Measurements from ENCODE around the gene PHAF1. TPM values are rescaled to one million over a fixed set of nuclear protein-coding genes. Genes with fewer than 3 reads are reported as not detected.
A peak's percentile ranks its signal among the peaks of the same experiment; 100 is the strongest.

The PHAF1 gene
- total and polyA plus RNA-seq, 2 of the 13 experiments (the other 11 are each of a cell fraction or from before 2014, with no cell fraction given) = 48.3 to 174 TPM

- Histone ChIP-seq H3K4me1 (ENCODE audit: insufficient read depth, low read length) (peaks cover 51% of the 10 kb centered on the region), H3K9ac (ENCODE audit: insufficient read depth, low read depth, low read length) (peak overlapping the region; percentile 46; the same call in 1 of the 2 replicates), H3K27me3 (ENCODE audit: control insufficient read depth in 1 of 2, insufficient read depth in 2 of 2, low read length in 2 of 2) (peaks cover 7 to 17% of the 10 kb centered on the region in 2 experiments)
Observed at GRCh38 chr16:67161595-67162058, 51.9 kb downstream of the PHAF1 start.

More at GRCh38 chr16:67161595-67162058, 51.9 kb downstream of the PHAF1 start:
- 91% methylated on average over 22 of the region's 25 CpGs for WGBS (ENCODE audit: low lambda C conversion rate)
- H3K36me3 ChIP-seq (replicated peaks in 1 of 2; ENCODE audit: control insufficient read depth in 1 of 2, insufficient read depth in 2 of 2, low read length in 2 of 2) = no peaks in the 10 kb centered on the region
- H3K79me2 ChIP-seq (ENCODE audit: insufficient read depth, low read length) = no peaks in the 10 kb centered on the region
- peak overlapping the region in 1 of 3 experiments; percentile 93; a peak in 1 of 6 replicates for H3K4me3 ChIP-seq (replicated peaks in 1 of 3; ENCODE audit: insufficient read depth in 1 of 3, low read depth in 2 of 3, low read length in 3 of 3)
- POLR2A ChIA-PET = interaction anchor here (1.5 to 5.7 kb wide), 4 partner anchors 8 to 182 kb away, joined by 3 to 54 read pairs (median 14); partner anchors contain the start of genes B3GNT9 and NOL3
- intact Hi-C loops (cut with micrococcal nuclease; ENCODE audit: unreplicated experiment) (no loop called here), in situ Hi-C loops (cut with HindIII; ENCODE audit: extremely low pct_ligation_motif_present, low pct_unique_long_range_greater_than_20kb) (no loop called here)
- ATAC-seq = no peak
- no TSS peak for BruUV-seq (replicated peaks)
- H4K20me1 ChIP-seq (ENCODE audit: insufficient read depth, low read length) = no peaks in the 10 kb centered on the region
- TF ChIP-seq, protein P1, sequence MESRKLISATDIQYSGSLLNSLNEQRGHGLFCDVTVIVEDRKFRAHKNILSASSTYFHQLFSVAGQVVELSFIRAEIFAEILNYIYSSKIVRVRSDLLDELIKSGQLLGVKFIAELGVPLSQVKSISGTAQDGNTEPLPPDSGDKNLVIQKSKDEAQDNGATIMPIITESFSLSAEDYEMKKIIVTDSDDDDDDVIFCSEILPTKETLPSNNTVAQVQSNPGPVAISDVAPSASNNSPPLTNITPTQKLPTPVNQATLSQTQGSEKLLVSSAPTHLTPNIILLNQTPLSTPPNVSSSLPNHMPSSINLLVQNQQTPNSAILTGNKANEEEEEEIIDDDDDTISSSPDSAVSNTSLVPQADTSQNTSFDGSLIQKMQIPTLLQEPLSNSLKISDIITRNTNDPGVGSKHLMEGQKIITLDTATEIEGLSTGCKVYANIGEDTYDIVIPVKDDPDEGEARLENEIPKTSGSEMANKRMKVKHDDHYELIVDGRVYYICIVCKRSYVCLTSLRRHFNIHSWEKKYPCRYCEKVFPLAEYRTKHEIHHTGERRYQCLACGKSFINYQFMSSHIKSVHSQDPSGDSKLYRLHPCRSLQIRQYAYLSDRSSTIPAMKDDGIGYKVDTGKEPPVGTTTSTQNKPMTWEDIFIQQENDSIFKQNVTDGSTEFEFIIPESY (CRISPR knock-in tag; IDR thresholded peaks at IDR 0.05) = peak; percentile 64; the same call in 1 of the 2 replicates
- no peak for TF ChIP-seq NFE2L1 (CRISPR knock-in tag; IDR thresholded peaks at IDR 0.05; ENCODE audit: borderline replicate concordance)
- TF ChIP-seq KDM5B (CRISPR knock-in tag; IDR thresholded peaks at IDR 0.05; ENCODE audit: borderline replicate concordance) = 0 out of 2 replicates have a peak, but pooled peaks have one; percentile 8
- 0 out of 2 replicates have a peak, but pooled peaks have one; percentile 29 for TF ChIP-seq CAMTA2 (CRISPR knock-in tag; IDR thresholded peaks at IDR 0.05; ENCODE audit: borderline replicate concordance)
- TF ChIP-seq ELF3 (CRISPR knock-in tag; IDR thresholded peaks at IDR 0.05) = no peak
- TF ChIP-seq, protein P2, sequence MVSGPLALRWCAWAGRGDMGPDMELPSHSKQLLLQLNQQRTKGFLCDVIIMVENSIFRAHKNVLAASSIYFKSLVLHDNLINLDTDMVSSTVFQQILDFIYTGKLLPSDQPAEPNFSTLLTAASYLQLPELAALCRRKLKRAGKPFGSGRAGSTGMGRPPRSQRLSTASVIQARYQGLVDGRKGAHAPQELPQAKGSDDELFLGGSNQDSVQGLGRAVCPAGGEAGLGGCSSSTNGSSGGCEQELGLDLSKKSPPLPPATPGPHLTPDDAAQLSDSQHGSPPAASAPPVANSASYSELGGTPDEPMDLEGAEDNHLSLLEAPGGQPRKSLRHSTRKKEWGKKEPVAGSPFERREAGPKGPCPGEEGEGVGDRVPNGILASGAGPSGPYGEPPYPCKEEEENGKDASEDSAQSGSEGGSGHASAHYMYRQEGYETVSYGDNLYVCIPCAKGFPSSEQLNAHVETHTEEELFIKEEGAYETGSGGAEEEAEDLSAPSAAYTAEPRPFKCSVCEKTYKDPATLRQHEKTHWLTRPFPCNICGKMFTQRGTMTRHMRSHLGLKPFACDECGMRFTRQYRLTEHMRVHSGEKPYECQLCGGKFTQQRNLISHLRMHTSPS (CRISPR knock-in tag; IDR thresholded peaks at IDR 0.05; ENCODE audit: low read depth) = no peak
- no peak for TF ChIP-seq ZSCAN9 (CRISPR knock-in tag; IDR thresholded peaks at IDR 0.05; ENCODE audit: borderline replicate concordance)
- no peak overlapping the region for H2AFZ ChIP-seq (ENCODE audit: low read length)
- no peak for FAIRE-seq
- H3K4me2 ChIP-seq (ENCODE audit: low read depth, low read length) = peak overlapping the region; percentile 94
- no peak overlapping the region for H3K27ac ChIP-seq (ENCODE audit: extremely low read length, insufficient read depth, low read length)
- no peaks in the 10 kb centered on the region for H3K9me3 ChIP-seq (ENCODE audit: low read length)
- no peak for DNase-seq (ENCODE audit: low spot score)
- CTCF ChIA-PET (ENCODE audit: low intra/inter-chr PET ratio, low total read pairs) = no interaction called here

All from HepG2 (cell line).